HG03097 (cell line): ENCODE results near the gene MSL3B.

Experiments used
- ATAC-seq: cut with Tn5 transposase; IDR thresholded peaks from one replicate; pipeline ENCODE4 v1.9.1; 2021; ENCODE audit not compliant: unreplicated experiment, low FRiP score

Gene MSL3B

DNA sequence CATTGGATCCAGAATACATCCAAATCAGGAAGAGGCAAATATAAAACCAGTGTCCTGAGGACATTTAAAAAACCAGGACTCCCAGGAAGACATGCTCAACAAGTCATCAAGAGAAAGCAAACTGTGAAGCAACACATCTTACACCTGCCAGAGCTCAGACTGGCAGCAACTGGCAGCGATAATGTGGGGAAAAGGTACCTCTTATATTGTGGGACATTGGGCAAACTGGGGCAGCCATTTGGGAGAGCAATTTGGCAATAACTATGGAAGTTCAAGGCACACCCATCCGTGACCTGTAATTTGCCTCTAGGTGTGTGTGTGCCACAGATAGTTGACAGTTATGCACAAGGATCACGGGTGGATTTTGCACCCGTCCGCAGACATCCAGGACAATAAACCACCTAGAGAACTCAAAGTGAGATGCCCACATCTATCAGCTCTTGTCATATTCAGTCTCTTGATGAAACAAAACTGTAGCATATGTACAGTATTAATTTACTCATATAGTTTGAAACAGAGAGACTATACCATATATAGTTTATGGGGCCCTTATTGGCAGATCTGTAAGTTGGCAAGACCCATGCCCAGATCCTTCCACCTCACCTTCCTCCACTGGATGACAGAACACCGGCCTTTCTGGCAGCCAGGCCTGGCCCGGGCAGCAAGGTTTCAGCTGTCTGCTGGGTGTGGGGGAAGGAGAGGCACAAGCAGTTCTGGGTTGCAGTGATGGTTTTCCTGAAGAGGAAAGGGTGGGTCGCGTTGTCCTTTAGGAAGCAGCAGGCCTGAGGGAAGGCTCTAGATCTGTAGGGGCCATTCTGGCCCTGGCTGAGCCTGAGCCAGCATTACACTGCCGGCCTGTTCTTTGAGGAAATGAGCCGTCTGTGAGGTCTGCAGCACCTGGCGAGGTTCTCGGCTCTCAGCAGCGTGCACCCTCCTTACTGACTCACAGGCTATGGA, 32.7 kb downstream of the MSL3B start:
- ATAC-seq, result no peak

DNA sequence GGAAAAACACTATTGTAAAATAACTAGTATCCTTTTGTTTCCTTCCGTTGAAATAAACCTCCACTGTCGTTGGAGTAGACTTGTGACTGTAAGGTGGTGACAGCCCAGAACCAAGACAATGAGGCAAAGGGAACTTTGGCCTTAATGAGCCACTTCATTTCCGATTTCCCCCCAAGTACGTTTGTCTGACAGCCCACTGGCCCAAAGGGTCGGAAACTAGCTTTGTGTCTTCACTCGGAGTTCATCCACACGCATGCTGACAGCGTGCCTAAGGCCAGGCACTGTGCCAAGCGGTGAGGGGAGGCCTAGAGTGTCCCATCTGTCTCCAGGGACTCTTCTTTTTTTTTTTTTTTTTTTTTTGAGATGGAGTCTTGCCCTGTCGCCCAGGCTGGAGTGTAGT, 34.8 kb downstream of the MSL3B start:
- ATAC-seq, result no peak

DNA sequence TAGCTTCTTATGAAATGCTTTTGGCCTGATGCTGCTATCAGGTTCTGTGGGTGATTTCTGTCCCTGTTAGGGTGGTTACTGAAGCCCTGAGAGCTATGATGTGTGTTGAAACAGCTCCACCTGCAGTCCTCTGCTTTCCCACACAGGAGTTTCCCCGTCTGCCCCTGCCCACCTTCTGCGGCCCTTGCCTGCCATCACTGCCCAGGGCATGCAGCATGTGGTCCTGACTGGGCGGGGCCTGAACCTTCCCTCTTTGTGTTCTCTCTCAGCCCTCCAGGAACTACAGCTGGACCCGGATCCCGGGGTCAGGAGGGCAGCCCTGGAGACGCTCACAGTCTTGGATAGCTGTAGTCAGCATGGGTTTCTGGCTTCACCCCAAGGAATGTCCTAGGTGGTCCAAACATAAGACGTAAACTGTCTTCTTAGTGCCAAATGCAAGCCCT, 35.3 kb downstream of the MSL3B start:
- no peak for ATAC-seq

DNA sequence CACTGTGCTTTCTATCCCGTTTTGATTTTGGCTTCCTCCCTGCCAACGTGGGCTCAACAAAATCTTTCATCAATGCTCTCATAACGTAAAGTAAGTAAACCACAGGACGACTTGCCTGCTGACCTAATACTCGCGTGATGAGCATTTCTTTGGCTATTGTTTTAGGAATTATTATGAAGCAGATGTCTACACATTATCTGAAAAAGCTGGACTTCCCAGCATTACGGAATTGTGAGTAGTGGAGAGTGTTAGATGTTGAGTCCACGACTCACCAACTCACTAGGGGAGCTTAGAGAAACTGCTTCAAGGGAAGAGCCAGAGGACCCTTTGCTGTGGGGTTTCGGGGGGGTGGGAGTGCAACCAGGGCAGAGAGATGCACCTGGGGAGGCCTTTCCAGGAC, 35.8 kb downstream of the MSL3B start:
- ATAC-seq, result no peak

DNA sequence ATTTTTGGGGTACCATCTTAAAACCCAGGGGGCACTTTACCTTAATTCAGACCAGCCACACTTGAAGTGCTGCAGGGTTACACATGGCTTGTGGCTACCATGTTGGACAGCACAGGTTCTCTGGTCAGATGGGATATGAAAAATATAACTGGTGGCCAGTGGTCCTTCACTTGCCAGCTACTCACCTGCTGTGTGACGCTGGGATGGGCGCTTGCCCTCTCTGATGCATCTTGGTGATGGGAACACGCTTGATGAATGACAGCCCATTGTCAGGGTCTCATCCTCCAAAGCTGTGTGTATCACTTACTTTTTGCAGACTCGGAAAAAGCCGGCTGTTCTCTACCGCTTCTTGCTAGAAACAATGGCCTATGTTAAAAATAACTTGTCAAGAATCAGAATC, 36.3 kb downstream of the MSL3B start:
- no peak for ATAC-seq

DNA sequence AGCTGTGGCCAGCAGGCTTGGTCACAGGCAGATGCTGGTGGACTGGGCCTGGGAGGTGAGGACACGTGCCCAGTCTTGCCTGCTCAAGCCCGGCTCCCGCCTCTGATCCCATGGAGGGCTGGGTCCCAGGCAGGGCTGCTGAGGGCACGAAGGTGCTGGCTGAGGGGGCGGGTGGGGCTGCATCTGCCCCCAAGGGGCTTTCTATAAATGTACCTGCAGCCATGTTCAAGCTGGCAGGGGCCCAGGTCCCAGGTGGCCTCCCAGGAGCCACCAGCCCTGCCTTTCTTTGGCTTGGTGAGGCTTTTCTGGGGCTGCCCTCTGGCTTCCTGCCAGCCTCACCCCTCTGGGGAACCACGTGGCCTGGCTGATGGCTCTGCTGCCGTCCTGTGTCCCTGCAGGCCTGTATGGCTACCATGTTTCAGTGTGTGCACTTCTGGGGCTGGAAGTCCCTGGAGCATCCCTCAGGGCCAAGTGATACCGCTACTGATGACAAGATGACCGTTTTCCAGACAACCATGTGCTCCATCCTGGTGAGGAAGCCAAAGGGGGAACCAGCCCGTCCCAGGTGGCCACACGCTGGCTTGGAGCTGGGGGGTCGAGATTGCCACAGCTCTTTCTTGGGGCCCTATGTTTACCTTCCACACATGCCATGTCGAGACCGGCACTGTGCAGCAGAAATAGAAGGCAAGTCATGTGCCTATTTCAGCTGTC, 37.0 kb downstream of the MSL3B start:
- no peak for ATAC-seq

DNA sequence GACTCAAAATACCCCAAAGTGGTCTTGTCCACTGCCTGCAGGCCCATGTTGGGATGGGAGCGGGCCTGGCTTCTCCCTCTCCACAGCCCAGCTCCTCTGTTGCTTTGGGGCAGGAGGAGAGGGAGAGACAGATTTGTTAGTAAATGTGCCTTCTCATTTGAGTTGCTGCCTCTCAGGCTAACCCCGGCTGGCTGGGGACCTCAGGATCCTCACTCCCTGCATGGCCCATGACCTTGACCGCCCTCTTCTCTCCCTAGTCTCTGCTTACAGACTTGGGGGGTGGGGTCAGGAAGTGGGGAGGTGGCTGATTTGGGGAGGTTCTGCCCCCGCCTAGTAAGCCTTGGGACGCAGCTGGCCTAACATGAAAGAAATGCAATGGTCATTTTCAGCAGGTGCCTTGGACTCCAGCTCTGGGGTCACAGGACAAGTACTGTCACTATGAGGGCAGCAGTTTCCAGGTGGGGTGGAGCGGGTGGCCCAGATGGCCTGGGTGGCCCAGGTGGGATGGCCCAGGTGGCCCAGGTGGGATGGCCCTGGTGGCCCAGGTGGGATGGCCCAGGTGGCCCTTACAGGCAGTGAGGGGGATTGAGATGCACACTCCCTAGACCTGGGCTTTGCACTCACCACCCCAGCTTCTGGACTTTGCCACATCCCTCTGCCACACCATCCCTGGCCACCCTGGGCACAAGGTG, 37.9 kb downstream of the MSL3B start:
- ATAC-seq, result no peak

DNA sequence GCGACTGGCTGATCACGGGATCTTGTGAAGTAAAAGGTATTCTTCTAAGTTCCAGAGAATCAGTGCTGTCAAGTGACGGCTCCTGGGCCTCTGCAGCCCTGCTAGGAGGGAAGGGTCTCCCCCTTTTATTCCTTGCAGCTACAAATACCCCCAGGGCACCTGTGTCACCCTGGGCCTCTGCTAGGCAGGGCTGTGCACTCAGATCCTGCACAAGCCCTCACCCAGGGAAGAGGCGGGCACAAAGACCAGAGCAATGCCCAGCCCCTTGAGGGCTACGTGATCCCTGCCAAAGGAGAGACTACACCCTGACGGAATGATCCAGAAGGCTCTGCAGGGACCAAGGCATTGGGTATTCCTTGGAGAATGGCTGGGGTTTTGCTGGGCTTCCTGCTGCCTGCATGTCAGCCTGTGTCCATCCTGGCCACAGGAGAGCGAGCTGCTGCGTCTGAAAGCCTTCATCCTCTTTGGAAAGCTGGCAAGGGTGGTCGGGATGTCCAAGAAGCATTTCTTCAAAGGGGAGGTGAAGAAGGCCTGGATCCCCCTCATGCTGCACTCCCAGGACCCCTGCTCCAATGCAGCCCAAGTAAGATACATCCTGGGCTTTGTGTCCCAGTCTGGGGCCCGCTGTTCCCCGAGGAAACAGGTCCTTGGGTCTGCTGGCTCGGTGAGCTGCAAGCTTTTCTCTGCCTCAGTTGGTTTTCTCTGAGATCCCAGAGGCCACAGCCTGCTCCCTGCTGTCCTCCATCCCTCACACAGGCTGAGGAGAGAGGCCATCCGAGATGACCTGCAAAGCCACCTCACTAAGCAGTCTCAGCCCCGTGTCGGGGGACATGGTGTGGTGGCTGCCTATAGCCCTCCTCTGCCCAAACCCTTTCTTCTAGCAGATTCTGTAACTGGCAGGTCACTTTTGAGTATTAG, 38.7 kb downstream of the MSL3B start:
- ATAC-seq, result no peak

DNA sequence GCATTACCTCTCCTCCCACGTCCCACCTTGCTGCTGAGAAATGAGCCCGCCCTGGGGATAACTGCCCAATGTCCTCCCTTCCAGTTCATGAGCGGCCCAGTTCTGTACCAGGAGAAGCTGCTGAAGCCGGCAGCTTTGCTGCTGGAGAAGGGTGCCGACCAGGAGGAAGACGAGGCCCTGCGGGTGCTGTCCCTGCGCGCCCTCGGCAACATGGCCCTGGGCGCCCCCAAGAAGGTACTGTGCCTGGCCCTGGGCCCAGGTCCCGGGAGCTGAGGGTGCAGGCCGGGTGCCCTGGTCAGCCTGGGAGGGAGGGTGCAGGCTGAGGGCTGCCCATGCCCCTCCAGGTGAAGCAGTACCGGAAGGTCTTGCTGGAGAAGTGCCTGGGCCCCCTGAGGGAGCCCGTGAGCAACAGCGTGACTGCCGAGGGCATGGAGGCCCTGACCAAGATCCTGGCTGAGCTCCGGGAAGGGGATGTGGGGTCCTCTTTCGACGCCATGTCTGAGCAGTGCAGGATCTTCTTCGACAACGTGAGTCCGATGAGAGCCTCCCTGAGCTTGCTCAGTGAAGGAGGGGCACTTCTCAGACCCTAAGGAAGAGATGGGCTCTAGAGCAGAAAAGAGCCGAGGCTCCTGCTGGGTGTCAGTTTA, 39.5 kb downstream of the MSL3B start:
- ATAC-seq, result no peak

DNA sequence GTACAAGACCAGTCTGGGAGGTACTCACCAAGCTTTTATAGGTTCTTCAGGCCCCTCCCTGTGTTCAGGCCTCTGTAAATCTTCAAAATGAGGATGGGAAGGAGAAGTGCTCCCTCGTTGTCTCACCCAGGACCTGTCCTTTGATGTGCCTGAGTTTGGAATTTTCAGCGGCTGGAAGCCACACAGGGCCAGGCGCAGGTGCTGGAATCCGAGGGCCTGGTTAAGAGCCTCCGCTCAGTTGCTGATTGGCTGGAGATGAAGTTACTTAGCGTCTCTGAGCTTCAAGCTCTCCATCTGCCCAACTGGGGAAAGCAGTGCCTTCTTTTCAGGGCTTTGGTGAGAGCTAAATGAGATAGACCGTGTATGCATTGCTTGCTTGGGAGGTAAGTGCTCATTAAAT, 43.8 kb downstream of the MSL3B start:
- no peak for ATAC-seq

DNA sequence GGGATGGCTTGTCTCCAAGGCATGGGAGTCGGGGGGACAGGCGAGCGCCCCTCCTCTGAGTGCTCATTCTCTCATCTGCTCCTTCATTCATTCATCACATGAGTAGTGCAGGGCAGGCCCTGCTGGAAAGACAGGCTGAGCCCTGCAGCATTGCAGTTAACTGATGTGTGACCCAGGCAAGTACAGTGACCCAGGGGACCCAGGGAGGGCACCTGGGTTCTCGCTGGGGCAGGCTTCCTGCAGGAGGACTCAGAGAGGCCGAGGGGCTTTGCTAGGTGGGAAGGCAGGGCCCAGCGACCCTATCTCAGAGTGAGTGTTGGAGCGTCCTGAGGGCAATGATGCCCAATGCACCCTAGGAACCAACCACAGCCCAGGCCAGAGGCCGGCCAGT, 44.5 kb downstream of the MSL3B start:
- no peak for ATAC-seq

DNA sequence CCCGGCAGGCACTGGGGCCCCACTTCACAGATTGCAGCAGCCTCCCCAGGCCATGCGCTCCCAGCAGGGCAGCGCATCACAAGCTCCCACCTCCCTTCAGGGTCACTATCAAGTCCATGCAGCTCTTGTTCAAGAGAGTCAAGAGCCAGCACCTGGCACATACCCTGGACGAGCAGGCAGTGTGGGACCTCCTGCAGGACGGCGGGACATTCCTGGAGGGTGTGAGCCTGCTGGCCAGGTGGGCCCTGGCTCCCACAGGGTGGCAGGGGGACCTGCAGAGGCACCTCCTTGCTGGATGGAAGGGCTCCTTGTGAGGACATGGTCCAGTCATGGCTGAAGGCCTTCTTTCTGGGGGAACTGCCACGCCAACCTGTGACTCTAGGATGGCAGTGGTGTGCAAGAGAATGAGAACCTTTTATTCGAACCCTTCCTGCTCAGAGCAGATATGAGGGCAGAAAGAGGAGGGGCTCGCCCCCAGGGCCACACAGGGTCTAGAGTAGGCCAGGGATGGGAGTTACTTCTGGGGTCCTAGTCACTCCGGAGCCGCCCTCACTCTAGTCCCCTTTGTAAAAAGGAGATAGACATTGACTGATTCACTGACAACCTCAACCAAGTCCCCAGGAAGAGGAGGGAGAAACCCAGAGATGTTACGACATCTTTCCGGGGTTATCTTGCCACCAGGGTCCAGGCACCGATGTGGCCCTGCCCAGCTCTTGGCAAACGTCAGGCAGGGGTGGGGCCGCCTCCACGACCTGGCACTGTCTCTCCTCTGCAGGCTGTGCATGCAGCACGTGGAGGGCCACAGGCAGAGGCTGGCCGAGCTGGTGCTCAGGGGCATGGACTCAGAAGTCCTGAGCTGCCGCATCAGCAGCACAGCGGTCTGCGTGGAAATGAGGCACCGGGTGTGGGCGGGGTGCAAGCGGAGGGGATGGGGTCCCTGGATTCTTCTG, 45.1 kb downstream of the MSL3B start:
- no peak for ATAC-seq

DNA sequence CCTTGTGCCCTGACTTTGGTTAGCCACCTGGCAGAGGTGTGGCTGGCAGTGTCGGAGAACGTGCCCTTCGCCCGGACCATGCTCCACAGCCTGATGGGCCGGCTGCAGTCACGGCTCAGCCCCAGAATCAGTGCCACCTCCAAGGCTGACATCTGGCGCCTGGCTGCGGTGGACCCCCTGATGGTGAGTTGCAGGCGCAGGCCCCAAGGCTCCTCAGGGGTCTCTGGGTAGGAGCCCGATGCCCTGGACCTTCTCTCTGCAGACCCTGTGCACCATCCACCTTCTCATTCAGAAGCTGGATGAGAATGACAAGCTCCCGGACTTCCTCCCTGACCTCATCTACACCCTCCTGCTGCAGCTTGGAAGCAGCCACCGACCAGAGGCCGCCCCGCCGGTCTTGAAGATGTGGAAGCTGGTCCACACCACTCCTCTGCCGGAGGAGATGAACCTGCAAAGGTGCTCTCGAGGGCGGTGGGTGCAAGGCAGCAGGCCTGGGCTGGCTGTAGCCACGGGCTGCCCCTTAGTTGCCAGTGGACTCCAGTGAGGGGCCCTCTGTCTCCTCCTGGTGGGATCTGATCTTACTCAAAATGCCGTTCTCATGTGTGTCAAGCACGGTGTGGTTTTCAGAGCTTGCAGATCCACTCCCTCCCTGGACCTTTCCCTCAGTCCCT, 46.0 kb downstream of the MSL3B start:
- no peak for ATAC-seq

DNA sequence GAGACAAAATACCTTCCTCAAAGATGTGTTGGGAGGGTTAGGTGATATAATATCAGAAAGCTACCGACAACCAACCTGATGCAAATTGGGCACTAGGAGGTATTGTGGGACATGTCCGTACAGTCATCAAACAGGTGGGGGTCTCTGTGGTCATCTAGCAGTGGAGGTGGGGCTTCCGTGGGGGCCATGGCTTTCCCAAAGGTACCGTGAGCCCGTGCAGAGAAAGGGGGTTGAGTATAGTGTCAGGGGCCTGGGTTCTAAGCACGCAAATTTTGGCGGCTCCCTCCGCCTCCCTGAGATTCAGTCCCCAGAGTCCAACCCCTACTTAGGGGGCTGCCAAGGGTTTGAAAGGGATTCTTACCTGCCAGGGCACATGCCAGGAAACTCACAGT, 46.5 kb downstream of the MSL3B start:
- ATAC-seq, result no peak

DNA sequence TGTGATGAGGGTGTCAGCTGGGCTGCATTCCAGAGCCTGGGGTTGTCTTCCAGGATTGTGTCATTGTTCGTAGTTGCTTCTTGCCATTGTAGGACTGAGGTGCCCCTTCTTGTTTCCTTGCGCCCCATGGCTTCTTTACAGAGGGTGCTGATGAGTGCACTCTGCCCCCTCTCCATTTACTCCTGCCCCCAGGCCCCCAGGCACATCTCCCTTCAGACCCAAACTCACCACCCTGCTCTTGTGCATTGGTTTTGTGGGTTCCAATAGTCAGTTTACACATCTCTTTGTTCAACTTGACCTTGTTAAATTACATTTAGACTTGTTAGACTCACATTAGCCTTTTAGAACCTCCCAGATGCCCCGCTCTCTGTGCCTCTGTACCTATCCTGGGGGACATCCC, 47.0 kb downstream of the MSL3B start:
- ATAC-seq, result no peak

DNA sequence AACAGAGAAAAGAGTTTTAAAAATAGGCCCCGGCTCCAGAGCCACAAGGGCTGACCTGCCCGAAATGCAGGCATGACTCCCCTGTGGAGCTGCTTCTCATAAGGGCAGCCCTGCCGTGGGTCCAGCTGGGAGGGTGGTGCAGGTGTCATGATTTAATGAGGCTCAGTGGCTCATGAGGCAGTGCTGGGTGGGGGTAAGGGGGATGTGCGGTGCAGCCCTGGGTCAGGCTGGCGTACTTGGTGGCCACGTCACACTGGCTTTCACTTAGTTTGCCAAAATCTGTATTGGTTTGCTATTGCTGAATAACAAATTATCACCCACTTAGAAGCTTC, 47.4 kb downstream of the MSL3B start:
- no peak for ATAC-seq

DNA sequence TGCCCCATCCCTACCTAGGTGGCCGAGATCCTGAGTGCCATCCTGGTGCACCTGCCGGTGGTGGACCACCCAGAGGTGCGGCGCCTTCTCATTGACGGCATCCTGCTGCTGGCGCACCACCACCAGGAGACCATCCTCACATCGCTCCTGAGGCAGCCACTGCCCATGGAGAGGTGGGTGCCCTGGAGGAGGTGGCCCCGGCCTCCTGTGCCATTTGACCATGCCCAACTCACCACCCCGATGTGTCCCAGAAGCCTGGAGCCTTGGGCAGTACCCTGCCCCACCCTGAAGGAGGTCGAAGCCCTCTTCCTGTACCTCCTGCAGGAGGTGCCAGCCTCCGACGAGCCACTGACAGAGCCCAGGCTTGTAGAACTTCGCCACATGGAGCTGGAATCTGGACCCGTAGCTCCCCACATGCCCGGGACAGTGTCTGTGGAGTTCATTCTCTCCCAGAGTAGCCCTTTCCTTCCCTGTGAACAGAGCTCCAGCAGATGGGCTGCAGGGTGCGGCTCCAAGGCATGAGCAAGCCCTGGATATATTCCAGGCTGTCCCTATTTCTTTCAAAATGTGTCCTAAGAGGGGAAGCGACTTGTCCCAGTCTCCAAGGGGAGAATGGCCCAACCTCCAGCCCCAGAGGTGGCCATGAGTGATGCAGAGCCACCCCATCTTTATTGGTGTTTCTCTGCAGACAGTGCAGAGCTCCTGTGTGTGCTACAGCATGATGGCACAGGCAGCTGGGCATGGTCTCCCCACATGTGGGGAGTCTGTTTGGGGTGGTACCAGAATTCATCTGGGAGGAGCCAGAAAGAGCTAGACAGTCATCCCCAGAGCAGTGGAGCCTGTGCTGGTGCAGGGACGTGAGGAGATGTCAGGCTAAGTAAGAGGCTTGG, 48.1 kb downstream of the MSL3B start:
- no peak for ATAC-seq
